Measurements from ENCODE around the gene SLC23A3.

SLC23A3 gene

DNA sequence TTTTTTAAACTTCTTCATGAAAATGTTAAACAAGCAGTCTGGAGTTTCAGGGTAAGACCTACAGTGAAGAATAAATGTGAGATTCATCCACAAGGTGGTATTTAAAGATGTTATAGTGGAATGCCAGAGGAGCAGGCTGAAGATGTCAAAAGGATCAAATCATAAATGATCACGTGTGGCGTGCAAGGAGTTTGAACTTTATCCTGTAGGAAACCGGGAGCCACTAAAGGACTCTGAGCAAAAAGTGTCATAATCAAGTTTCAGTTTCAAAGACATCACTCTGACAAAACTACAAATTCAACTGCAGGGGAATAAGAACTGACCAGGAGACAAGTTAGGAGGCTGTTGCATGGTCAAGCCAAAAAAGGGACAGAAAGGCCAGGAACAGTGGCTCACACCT, 29.1 kb downstream of the SLC23A3 start:
- DNase-seq = no peak

DNA sequence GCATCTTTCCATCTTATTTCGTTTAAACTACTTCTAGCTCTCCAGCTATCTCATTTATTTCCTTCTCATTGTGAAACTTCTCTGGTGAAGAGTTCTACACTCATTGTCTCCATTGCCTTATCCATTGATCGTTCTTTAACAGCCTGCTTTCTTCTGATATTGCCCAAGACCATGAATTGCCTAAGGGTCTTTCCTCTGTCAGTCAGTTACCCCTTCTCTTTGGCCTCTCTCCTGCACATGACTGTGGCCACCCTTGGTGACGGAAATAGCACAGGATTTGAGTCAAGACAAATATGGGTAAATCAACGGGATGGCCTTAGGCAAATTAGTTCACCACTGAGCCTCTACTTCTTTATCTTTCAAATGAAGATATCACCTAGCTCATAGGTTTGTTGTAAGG, 35.9 kb downstream of the SLC23A3 start:
- DNase-seq = no peak

DNA sequence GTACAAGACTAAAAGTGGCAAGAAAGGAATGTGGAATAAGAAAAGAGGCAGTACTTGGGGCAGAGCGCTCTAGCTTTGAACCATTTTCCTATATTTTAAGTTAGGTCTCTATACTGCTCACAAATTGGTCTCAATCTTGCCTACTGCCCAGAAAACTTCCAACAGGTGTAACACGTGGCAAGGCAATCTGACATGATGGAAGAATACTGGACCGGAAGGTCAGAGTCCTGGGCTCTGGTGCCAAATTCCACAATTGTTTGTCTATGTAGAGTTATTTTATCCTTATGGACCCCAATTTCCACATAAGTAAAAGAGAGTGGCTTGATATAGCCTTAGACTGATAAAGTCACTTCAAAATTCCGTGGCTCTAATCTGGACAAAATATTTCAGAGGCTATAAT, 38.1 kb downstream of the SLC23A3 start:
- DNase-seq = no peak

DNA sequence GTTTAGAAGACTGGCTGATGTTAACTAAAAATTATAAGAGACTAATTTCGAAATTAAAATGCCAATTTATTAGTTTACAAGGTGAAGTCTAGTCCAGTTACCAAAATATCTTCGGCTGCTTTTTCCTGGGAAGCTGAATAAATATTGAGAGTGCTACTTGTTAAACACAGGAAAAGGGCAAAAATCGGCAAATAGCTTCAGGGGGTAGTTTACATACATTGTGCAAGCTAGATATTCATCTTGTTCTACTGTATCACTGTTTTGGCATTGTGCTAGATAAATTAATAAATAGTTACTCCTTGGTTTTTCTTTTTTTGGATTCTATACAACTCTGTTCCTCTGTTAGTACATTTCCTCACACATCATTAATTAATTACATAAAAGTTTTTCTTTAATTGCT, 38.5 kb downstream of the SLC23A3 start:
- DNase-seq = no peak

DNA sequence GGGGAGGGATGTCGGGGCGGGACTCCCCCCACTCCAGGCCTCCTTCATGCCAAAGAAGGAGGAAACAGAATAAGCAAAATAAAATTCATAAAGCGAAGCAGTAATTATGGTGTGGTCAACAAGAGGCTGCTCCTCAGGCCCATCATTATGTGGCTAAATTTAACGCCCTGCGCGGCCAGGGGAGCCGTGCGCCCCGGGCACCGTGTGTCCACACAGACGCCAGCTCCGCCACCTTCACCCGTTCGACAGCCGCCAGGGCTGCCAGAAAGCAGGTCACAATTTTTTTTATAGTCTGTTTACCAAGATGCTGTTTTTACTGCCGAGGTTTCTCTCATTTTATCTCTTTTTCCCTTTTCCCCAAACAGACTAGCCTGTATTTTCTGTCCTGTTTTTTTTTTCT, 40.2 kb downstream of the SLC23A3 start:
- DNase-seq = no peak

DNA sequence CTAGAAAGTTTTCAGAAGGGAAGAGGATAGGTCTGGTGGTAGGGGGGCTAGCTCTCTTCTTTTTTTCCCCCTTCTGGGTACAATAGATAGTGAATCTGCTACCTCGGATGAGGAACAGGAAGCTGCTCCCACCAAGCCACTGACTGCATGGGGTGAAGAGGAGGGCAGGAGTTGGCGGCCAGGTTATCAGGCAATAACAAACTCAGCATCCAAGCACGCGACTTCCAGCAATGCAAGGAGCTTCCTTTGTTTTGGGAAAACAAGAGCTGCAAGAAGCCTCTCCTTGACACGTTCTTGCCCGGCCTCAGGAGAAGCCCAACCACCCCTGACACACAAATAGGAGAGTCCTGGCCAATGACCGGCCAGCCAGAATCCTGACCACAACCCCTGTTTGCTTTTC, 41.4 kb downstream of the SLC23A3 start:
- no peak for DNase-seq

DNA sequence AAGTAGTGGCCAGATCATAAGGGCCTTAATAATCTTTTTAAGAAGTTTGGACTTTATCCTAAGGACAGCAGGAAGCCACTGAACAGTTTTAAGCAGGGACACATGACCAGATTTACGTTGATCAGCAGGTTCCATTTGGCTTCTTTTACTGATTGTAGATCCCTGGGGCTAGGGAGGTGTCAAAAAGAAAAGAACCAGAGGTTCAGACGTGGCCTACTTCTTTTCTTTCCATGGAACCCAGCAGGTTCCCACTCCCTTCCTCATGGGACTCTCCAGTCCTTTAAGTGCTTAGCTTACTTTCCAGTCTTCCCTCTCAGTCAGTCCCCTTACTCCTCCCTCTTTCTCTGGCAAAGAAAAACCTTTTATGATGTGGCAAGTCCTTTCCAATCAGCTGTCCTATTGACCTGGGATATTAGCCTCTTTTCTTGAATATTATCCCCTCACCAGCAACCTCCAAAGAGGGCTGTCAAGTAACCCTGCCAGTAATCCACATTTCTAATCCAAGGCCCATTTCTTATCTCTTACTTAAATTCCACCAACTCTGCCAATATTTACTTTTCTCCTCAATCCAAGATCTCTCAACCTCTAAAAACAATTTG, 42.7 kb downstream of the SLC23A3 start:
- DNase-seq = no peak

DNA sequence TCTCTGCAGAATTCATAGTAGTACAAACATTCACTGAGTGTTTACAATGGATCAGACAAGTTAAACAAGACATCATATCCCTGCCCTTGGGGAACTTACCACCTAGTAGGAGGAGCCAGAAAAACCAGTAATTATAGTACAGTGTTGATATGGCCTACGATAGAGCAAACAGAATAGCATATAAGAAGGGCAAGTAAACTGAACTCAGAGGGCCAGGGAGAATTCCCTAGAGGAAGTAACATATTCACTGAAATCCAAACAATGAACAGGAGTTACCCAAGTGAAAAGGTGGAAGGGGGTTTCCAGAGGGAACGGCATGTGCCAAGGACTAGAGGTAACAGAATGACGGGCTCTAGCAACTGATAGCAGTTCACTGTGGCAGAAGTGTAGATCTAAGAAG, 43.3 kb downstream of the SLC23A3 start:
- DNase-seq = no peak

DNA sequence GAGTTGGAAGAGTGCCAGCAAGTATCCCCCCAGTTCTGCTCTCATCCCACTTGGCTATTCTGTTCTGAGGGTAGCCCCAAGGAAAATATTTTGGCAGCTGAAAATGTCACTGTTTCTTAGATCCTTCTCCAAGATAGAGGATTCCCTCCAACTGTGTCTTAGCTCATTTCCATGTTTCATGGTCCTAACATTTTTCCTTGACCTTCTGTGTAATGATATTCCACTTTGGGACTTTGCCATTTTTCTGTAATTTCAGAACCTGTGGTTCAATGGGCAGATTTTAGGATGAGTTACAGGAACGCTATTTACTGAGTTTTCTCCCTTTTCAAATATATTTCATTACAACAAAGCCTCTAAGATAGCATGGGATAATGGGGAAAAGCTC, 44.0 kb downstream of the SLC23A3 start:
- DNase-seq = no peak

DNA sequence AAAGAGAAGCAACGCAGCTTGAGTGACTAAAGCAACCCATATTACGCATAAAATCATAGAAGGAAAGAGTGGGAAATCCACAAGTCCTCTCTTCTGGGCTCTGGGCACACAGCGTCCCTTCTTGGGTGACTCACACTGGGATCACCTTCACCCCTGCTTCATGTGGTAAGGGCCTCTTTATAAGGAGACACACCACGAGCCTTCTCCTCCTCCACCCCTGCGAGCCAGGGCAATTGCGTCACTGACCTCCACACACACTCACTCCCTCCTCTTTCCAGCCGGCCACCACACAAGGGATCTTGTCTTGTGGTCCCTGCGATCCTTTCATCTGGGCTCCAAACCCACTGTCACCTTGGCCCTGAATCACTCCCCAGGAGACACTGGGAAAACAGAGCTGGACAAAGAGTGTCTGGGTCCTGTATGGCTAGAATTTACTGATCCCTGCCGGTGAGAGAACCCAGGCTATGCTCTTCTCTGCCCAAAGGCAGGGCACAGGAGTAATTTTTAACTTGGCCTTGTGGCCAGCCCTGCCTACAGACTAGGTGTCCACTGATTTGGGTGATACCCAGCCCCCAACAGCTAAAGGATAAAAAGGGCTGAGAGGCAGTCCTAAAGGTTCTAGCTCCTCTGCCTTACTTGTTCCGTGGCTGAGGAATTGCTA, 44.5 kb downstream of the SLC23A3 start:
- peak; percentile 40 for DNase-seq

DNA sequence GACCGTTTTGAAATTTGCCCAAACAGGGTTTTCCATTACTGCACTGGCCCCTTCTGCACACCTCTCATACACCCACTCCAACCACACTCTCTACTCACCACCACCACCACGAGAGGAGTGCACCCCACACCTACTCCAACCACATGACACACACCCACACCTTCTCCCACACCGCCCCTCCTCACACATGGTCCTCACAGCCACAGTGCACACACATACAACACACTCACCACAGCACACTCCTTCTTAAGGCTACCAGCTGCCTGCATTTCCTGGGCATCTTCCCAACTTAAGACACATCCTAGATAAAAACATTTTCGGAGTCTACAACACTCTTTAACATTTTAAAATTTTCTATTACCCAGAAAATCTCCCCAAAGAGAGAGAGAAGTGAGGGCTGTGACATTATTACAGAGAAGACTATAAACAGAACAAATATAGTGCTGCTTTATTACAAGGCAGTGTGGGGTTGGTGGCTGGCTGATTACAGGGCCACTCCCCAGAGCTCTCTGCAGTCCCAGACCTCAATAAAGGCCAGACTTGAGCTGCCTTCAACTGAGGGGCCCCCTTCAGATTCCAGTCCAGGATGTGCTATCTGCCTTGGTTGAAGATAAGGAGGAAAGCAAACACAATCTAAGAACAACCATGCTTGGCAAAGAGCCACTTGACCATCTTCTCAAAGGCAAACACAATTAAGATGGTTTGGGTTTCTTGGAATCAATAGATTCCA, 45.3 kb downstream of the SLC23A3 start:
- DNase-seq = no peak

DNA sequence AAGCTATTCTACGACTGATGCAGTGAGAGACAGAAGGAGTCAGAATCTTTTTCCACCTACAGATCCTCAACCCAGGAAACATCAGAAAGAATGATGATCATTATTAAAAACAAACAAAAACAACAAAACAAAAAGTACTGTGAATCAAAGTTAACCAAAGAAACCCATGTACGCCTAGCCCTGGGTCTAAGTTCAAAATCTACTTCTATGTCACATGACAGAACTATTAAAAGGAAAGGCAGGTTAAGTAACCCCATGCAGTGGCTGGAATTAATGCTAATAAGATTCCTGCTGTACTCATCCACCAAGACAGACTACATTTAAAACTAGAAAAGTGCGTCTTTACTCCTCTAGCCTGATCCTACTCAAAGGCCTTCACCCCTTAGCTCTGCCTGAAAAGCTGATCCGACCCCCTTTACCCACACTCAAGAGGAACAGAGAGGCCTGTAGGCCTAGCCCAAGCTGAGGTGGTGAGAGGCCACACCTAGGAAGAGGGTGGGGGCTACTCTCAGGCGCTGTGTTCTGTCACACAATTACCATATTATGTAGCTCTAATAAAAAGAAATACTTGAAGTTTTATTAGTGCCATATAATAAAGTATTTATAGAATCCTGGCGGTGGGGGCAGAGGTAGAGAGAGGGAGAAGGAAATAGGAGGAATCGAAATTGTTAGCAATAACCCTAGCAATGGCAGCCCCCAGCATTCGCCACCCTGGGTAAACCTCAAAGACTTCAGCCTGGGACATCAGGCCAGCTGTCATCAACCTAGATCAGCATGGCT, 46.3 kb downstream of the SLC23A3 start:
- DNase-seq = no peak

DNA sequence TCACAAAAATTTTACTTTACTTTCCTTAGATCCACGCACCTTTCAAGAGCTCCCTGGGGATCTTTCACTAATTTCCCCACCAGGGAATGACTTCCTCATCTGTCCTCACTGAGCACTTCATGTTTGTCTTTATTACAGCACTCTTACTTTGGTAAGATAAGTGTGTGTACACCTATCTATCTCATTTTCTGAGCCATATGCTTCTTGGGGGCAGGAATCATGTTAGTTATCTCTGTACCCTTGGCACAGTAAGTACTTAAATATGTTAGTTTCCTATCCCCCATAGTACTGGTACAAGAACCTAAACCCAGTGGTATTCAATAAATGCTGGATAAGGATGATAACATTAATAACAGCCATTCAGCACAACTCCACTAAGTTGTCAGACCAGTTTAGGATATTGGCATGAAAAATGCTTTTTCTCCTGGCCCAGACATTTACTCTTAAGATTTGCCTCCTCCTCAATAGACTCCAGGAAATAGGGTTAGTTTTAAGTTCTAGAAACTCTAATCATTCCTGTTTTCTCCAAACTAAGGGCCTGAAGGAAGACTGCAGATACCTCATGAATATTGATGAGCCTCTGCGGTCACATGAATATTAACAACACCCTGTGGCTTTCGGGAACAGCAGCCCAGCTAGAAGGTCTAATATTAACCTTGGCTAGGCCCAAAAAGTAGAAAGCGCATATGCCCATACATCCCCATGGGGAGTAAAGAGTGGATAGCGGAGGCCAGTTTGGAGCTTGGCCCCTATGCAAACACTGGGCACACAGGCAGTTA, 47.4 kb downstream of the SLC23A3 start:
- DNase-seq = no peak

DNA sequence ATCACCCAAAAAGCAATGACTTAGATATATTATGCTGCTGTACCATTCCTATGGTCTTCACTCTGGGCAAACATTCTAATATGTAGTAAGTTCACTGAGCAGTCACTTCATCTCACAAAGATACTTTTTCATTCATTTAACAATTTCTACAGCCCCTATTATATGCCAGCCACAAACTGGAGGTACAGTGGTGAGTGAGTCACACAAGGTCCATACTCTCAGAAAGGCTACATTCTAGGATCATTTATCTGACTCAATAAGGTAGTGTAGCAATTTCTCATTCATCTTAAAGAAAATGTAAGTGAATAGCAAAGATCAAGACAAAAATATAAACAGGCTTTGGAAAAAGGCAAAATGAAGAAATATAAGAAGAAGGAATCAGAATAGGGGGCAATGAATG, 49.7 kb downstream of the SLC23A3 start:
- DNase-seq = no peak

DNA sequence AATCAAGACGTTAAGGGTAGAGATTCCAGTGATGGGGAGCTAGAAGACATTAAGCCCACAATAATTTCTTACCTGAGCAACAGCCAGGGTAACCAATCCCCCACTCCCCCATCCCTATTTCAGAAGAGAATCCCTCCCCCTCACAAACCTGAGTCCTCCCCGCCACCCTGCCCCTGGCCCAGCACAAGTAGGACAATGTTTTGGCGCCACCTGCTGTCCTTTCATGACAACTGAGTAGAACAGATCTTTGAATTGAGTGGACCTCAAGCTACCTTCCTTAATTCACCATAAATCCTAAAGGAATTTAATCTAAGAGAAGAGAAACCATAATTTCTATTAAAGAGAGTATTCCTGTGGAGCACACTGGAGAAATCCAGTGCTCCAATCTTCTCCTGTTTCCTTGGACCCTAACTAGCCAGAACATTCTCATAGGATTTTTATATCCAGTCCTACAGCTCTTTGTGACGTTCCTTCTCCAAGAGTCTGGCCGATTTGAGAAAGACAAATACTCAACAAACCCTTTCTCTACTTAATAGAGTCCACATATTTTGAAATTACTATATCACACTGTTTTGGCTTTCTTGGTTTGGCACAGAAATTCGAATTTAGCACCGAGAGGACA, 50.3 kb downstream of the SLC23A3 start:
- DNase-seq = peak; percentile 36

DNA sequence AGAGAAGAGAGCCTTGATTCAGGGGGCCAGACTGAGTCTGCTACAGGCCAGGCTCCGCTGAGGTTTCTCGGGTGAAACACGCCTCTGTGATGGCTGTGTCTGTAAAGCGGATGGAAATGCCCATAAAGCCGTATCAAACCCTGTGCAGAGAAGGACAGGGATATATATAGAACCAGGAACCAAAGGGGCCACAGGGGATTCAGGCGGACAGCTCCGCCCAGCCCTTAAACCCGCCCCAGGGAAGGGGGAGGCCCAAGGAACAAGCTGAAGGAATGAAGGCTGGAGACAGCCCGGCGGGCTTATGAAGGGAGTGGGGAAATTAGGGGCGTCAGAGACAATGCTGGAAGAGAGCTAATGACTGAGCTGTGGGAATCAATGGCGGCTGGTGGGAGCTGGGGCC, 51.3 kb downstream of the SLC23A3 start:
- DNase-seq = no peak

DNA sequence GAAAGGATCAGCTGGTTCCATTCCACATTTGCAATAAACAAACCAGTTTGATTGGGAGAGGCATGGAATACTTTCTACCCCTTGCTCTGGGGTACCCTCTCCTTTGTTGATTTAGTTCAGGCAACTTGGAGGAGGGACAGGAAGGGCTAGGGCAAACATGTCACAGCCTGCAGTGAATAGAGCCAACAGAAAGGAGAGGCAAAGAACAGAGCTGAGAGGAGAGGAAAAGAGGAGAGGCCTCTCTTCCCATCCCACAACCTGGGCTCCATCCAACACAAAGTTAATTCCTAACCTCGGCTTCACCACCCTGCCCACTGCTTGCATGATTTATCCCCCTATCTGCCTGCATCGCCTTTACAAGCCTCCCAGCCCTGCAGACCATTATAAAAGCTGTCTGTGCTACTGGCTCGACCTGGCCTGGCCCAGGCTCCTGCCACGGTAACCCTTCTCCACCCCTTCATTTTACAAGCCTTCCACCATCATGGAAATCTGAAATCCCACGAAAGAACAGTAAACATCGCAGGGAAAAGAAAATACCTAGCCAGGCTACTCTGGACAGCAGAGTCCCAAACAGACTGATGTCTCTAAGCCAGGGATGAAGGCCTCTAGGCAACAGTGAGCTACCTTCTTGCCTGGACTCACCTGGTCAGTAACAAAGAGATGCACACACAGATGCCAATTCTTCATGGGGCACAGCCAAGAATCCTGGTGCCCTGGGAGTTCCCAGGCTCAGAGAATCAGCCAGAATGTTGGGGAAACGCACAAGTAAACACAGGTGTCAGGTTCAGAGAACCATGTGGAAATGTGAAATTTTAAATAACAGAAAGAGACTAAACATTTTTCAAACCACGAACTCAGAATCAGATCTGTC, 52.8 kb downstream of the SLC23A3 start:
- no peak for DNase-seq

DNA sequence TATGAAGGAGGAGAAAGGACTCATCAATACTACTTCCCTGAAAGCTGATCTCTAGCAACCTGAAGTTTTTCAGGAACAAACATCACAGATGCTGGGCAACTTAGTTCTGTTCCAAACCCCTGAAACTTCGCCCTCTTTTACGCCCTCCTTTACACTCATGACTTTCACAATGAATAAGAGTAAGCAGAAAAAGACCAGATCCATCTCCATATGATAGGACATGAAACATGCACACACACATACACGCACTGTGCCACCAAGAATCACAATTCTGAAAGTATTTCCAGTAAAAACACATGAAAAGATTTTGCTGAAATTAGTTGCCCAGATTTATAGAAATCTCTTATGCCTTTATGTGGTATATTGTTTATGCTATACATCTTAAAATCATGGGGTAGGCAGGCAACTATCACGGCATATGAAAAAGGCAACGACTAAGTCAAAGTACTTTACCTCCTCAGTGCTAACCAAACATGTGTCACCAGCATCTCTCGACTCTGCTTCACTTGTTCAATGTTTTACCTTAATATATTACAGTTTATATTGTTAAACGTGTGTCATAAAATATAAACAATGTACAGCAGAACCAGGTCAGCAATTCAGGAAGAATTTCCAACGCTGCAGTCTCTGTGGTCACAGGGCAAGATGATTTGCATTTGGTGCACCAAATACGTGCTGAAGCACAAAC, 57.0 kb downstream of the SLC23A3 start:
- no peak for DNase-seq

DNA sequence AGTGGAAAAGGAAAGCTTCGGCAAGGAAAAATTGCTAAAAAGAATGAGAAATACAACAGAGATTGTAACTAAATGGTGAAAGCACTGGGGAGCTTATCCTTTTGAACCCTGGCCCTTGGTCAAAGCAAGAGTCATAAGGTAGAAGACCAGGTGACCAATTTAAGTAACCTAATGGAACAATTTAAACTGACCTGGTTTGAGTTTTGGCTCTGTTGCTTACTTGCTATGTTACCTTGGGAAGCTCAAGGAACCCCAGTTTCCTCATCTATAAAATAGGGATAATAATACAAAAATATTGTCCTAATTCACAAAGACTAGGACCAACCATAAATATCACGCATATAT, 57.8 kb downstream of the SLC23A3 start:
- DNase-seq = no peak
